Measurements from ENCODE around the gene SIGLEC12.
"Not testable (repeated sequence)": the region's sequence is repeated elsewhere in the genome, so short reads cannot be mapped to it uniquely, and the experiment has no call there.

The SIGLEC12 gene

DNA sequence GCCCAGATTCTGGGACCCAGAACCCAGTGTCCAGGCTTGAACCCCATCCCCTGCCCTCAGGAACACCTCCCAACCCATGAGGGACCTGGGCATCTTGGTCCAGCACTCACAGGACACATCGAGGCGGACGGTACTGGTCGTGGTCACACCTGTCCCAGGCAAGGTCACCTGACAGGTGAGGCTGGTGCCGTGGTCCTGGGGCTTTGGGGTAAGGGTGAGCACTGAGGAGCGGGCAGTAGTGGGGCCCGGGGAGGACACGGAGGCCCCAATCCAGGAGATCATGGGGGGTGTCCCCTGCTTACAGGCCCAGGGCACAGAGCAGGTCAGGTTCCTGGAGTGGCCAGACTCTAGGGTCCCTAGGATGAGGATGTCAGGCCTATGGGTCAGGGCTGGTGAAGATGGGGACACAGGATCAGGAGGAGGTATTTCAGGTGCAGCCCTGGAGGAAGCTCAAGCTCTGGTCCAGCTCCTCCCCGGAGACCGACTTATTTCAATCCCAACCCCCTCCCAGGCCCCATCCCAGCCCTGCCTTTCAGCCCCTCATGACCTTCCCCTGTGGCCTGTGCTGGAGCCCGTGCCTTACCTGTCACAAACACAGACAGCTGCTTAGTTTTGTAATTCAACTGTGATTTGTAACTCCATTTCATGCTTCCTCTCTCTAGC, 44.1 kb downstream of the SIGLEC12 start:
- no peak for DNase-seq

DNA sequence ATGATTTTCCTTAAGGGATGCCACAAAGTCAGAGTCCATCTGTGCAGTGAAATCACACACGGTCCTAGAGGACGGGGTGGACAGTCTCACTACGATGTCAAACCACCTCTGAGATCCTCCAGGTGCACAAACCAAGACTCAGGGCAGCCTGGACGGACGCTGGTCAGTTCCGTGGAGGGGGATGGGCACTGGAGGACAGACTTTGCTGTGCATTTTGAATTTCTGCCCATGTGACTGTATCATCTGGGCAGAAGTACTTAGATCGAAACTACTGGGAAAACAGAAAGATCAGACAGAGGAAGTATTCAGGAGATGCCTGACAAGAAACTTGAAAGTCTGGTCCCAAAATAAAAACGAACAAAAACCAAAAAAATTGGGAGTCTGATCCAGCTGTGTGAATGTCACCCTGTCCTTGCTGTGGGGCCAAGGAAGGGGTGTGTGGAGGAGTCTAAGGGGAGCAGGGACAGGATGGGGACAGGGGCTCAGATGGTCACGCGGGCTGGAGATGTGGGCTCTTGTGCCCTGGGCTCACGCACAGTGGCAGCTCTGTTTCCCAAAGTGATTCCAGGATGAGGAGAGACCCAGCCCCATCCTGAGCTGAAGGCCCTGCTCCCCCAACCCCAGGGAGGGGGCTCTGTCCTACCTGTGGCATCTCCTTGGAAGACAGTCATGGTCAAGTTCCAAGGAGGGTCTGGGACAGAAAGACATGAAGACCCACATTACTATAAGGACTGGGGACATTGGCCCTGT, 44.9 kb downstream of the SIGLEC12 start:
- DNase-seq = no peak

DNA sequence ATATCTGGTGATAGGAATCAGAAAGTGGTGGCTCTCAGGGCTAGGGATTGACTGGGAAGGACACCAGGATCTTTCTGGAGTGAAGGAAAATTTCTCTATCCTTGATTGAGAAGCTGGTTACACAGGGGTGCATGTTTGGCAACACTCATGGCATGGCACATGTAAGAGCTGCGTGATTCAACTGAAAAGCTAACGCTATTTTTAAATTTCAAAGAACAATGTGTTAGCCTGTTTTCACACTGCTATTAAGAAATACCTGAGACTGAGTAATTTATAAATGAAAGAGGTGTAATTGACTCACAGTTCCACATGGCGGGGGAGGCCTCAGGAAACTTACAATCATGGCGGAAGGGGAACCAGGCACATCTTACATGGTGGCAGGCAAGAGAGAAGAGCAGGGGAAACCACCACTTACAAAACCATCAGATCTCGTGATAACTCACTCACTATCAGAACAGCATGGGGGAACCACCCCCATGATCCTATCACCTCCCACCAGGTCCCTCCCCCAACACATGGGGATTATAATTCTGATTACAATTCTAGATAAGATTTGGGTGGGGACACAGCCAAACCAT, 50.8 kb downstream of the SIGLEC12 start:
- DNase-seq = no peak

DNA sequence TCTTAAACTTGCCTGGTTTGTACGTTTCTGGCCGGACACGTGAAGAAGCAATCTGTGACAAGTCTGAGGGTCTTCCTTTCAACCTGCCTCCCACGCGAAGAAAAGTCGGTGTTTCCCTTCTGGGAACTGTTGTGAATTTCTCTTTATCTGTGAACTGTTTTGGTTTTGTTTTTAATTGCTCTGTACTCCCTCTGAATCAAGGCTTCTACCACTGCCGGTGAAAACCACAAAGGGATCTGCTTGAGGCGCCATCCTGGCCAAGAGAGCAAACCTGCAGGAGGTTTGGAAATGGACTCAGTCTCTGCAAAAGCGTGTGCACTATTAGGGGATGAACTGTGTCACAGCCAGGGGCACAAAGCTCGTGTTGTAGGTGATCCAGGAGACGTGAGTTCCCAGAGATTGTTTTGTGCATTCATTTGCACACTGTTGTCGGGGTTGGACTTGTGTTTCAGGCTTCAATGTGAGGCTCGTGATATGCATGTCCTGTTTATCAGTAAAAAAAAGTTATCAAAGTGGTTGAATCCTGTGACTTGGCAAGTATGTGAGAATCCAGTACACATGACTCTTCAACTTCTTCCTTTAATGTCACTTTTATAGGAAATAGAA, 53.1 kb downstream of the SIGLEC12 start:
- DNase-seq = no peak

DNA sequence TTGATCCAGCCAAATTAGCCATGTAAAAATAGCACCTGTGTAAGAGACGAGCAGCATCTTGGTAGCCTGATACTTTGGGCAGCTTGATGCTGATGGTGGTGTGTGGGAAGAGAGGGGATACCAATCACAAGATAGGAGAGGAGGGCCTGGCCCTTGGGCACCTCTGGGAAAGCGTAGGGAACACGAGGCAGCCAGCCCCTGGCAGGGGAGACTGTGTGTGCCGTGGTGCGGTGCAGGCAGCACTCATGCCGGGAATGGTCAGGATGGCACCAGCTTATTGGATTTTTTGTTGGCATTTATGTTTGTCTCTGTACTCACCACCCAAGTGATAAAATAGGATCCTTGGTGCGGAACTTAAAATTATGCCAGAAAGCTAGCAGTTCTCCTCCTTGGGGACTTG, 53.6 kb downstream of the SIGLEC12 start:
- no peak for DNase-seq

DNA sequence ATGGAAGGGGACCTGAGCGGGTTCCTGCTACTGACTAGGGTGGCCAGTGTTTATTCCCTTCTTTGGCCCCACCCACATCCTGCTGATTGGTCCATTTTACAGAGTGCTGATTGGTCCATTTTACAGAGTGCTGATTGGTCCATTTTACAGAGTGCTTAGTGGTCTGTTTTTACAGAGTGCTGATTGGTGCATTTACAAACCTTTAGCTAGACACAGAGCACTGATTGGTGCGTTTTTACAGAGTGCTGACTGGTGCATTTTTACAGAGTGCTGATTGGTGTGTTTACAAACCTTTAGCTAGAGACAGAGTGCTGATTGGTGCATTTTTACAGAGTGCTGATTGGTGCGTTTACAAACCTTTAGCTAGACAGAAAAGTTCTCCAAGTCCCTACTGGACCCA, 54.1 kb downstream of the SIGLEC12 start:
- not testable (repeated sequence) for DNase-seq

DNA sequence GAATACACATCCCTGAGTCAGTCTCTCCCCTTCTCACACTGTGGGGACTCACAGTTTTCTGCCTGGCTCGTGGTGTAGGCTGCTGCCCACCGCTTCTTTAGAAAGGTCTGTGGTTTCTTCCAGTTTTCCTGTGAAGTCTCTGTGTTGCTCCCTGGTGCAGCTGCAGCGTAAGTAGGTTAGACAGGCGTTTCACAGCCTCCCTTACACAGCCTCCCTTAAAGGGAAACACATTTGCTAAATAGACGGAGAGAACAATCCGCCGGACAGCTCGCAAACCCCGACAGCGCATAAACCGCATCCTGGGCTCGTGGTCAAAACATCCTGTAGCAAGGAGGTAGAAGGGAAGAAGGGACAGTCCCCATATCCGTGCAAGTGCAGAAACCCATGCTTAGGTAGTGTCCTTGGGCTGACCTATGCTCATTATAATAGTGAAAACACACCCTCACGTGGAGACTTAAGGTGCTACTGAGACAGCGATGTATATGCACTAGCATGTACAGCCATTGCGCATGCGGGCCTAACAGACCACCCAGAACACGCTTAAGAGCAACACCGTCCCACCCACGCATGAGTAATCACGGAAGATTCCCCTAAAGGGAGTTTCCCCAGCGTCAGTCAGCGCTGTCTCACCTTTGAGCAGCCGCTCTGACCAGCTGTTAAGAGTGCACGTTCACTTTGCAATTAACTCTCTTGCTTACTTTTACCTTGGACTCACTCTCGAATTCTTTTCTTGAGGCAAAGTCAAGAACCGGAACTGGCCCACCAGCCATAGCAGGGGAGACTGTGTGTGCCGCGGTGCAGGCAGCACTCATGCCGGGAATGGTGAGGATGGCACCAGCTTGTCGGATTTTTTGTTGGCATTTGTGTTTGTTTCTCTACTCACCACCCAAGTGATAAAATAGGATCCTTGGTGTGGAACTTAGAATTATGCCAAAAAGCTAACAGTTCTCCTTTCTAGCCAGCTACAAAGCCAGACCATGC, 59.9 kb downstream of the SIGLEC12 start:
- no peak for DNase-seq
